ENCODE measurements around the gene ZNF385D.

GRCh38 chr3:21441821-21442220, 309.2 kb downstream of the ZNF385D start:
- TF ChIP-seq ELF4 (CRISPR knock-in tag; IDR thresholded peaks at IDR 0.05; ENCODE audit: low read depth) (no peak), USF2 (CRISPR knock-in tag; IDR thresholded peaks at IDR 0.05) (no peak), ZNF263 (CRISPR knock-in tag; IDR thresholded peaks at IDR 0.05; ENCODE audit: low read depth) (no peak)
- TF ChIP-seq, protein P1, sequence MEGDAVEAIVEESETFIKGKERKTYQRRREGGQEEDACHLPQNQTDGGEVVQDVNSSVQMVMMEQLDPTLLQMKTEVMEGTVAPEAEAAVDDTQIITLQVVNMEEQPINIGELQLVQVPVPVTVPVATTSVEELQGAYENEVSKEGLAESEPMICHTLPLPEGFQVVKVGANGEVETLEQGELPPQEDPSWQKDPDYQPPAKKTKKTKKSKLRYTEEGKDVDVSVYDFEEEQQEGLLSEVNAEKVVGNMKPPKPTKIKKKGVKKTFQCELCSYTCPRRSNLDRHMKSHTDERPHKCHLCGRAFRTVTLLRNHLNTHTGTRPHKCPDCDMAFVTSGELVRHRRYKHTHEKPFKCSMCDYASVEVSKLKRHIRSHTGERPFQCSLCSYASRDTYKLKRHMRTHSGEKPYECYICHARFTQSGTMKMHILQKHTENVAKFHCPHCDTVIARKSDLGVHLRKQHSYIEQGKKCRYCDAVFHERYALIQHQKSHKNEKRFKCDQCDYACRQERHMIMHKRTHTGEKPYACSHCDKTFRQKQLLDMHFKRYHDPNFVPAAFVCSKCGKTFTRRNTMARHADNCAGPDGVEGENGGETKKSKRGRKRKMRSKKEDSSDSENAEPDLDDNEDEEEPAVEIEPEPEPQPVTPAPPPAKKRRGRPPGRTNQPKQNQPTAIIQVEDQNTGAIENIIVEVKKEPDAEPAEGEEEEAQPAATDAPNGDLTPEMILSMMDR (IDR thresholded peaks at IDR 0.05) = no peak
